Esophagus mucosa (tissue), 1 donor: ENCODE data around the gene TAL2. TPM values are rescaled to one million over a fixed set of nuclear protein-coding genes. Genes with fewer than 3 reads are reported as not detected.
"Not testable (repeated sequence)": the region's sequence is repeated elsewhere in the genome, so short reads cannot be mapped to it uniquely, and the experiment has no call there.

ENCODE experiments used
- ATAC-seq: fragments of 200-7000 bp; cut with Tn5 transposase; one replicate; pipeline ENCODE4 v1.9.1; 2020
- total RNA-seq: library from RNA; stranded (reverse); gene quantifications from one replicate; pipeline ENCODE4 v1.2.4, GENCODE V29; 2023
- donor health status: DM: yes; HTN: yes; CAD: no.

The TAL2 gene
- total RNA-seq, 1 donor from 2014 or later: not detected

DNA sequence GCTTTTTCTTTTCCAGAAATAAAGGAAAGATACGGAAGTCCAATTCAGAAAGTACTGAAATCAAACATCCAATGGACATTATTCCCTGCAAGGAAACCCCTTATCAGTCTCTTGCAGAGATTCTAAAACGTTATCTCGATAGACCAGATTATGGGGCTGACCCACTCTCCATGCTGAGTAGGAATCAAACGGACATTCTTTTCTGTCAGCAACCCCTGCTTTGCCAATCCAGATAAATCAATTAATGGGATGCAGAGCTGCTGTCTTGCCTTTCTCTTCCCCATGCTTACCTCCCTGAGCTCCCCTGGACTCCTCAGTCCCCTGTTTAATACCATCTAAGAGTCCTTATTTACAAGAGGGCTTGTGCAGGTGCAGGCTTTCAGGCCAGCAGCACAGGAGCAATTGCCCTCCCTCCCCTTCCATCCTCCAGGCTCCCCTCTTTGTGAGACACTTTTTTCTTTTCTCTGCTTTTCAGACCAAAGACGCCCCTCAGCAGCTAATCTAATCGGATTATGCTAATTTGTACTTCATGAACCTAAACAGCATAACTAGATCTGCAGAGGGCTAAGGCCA is 14.2 kb downstream of the TAL2 start:
- ATAC-seq: no peak

DNA sequence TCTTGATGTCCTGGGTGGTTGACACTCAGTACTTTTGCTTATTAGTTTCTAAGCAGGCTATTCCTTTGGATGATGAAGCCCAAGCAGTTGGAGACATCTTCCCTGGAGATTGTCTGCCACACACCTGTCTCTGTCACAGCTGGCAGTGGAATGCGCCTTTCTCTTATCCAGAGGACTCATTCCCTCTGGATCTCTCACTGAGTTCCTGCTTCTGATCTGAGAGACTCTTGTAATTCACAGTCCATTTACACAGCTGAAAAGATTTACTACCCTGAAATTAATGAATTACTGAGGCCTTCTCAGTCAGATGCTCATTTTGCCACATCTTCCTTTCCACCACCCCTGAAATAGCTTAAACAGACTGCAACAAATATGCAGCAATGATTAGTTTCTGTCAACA is 15.9 kb downstream of the TAL2 start:
- ATAC-seq: no peak

DNA sequence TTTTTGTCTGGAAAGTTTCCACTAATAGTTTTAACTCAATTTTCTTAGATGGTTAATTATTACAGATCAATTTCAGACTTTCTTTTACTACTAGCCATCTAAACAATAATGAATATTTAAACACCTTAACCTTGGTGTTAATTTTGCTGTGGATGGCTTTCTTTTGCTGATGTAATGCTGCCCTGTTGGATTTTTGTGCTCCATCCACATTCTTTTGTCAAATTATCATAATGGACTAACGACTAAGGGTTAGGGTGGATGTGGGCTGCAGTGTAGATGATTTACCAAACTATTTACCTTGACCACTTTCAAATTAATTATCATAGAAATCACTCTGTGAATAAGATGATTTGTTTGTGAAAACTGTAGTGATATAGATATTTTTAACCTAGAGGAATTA is 16.5 kb downstream of the TAL2 start:
- ATAC-seq: no peak

DNA sequence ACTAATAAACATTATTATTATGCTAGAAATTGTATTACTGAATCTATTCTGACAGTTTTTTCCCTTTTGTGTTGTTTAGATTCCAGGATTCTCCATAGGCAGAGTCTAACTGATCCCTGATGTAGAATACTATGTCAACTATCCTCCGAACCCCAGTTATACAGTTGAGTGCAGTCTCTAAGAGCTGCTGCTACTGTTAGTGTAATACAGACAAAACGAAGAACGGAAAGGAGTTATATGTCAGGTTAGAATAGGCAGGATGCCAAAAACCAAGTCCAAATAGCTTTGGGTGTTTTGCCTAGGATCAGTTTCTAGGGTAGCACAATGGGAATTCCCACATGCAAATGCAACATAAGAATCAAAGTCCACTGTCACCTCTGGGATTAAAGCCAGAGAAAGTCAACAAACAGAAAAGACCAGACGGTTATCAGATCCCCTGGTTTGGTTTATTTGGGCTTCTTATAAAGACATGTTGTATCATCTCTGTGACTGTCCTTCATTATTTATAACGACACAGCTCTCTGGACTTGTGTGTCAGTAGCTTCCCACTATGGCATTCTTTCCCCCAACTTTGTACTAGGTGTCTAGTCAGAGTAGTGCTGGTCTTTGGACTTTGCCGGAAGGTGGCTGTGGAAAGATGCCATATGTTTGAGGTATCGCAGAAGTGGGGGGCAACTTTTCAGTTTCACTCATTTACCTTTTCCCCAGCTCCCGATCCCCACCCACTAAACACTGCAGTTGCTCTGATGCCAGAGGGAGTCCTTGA is 17.2 kb downstream of the TAL2 start:
- no peak for ATAC-seq

DNA sequence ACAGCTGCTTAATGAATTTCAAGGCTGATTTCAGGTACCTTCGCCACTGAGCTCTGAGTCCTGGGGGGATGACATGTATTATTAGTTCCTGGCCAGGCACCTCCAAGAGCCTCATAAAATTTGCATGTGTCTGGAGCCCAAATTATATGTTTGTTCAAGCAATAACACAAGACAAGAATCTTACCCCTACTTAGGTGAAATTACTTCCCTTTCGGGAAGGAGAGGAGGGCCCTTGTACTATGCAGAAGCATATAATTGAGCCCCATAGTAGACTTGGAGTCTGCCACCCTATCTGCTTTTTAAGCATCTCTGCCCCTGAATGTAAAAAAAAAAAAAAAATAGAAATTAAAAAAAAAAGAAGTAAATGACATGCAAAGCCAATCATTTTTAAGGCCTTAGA is 19.1 kb downstream of the TAL2 start:
- ATAC-seq: no peak

DNA sequence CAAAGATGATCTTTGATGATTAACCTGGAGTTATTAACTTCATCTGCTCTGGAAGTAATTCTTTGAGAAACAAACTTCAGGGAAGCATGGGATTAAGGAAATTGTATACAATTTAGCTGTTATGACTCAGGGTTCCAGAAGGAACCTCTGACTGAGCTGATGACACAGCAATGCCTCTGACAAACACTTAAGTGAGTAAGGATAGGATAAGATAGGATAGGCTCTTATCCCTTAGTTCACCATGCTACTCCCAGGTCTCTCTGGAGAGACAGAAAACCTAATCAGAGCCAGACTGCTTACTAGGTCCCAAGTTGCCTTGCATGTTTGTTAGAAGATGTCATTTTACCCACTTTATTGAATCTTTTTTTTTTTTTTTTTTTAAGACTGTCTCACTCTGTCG is 19.5 kb downstream of the TAL2 start:
- peak; percentile 37 for ATAC-seq

DNA sequence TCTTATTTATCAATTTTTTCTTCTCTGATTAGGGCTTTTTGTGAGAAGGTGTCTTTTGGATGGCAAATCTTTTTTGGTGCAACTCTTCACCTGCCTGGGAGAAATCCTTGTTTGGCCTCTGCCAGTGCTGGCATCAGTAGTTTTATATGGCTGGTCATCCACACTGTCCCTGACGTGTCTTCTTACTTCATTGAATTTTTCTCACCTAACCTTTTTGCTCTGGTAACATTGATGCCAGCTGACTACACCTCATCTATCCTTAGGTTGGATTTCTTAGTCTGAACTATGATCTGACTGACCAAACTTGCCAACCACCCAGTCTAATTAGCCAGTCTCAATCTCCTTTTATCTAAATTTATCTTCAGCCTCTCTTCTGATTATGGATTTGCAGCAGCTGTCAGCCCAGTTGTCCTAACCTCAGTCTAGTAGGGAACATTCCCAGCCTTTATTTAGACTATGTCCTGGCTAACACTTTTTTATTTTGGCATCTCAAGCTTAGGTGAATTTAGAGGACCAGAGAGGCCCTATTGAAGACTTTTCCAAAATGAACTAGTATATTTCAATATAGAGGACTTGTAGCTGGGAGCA is 21.5 kb downstream of the TAL2 start:
- ATAC-seq: no peak

DNA sequence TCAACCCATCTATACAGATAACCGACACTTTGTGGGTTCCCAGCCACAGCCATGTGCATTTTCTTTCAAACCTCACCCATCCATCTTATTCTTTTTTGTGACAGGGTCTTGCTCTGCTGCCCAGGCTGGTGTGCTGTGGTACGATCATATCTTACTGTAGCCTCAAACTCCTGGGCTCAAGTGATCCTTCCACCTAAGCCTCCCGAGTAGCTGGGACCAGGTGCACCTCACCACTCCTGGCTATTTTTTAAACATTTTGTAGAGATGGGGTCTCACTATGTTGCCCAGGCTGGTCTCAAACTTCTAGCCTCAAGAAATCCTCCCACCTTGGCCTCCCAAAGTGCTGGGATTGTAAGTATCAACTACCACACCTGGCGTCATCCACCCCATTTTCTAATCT is 24.7 kb downstream of the TAL2 start:
- no peak for ATAC-seq

DNA sequence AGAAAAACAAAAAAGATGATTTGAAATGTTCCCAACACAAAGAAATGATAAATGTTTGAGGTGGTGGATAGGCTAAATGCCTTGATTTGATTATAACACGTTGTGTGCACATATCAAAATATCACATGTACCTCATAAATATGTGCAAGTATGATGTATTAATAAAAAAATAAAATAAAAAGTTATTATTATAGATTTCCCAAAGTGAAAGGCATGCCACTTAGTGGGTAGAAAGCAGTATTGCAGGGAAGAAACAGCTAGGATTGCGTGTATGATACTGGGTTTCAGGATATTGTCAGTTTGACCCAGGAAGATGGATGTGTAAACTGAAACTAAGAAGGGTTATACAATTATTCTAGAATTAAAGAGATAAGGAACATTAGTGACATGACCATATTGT is 28.5 kb downstream of the TAL2 start:
- ATAC-seq: no peak

DNA sequence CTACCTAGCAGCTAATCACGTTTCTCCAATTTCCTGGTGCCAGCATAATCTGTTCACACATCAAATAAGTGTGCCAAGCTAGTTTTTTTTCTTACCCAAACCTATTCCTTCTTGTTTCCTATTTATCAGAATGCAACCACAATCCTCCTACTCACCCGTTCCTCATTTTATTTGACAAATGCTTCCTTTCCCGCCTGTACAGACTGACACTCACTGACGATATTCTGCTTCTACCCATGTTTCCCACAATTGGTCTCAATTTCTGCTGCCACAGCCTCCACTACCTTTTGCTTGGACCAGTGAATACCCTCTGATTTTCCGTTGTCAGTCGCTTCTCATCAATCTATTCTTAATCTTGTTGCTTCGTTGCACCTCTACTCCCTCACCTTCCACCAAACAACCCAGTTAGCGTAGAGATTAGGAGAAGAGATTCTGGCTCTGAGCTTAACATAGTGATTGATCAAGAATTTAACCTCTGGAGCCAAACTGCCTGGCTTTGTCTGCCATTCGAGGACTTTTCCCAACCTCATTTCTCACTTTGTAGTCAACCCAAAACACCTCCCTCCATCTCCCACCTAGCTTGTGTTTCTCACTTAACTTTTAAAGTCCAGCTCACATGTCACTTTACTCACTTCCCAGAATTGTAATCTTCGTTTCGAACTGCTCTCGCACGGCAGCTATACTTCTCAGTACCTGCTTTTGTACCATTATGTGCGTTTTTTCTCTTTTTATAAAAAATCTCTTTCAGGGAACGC is 31.4 kb downstream of the TAL2 start:
- no peak for ATAC-seq

DNA sequence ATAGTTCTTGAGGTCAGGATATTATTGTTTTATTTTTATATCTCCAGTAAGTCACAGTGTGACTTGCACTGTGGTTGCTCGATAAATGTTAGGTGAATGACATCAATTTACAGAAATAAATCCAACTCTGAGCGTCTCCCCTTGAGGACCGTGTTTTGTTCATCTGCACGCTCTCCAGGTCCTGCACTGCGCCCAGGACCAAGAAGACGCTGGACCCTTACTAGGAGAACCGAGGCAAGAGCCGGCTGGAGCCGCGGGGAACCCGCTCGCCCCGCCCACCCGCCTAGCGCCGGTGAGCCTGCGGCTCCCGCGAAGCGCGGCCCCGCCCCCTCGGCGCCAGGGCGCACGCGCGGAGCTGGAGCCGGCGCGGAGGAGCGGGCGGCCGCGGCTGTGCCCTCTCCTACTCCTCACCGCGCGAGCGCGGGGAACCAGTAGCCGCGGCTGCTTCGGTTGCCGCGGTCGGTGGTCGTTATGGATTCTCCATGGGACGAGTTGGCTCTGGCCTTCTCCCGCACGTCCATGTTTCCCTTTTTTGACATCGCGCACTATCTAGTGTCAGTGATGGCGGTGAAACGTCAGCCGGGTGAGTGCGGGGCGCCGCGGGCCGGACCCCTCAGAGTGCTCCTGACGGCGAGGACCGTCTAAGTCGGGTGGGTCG is 32.1 kb downstream of the TAL2 start, which contains the start of gene TMEM38B:
Gene TMEM38B (plus strand): TSS at position 352 of the 658 bp plus-strand sequence. CDS start 120 bp downstream, at position 472.
- peak; percentile 96 for ATAC-seq

DNA sequence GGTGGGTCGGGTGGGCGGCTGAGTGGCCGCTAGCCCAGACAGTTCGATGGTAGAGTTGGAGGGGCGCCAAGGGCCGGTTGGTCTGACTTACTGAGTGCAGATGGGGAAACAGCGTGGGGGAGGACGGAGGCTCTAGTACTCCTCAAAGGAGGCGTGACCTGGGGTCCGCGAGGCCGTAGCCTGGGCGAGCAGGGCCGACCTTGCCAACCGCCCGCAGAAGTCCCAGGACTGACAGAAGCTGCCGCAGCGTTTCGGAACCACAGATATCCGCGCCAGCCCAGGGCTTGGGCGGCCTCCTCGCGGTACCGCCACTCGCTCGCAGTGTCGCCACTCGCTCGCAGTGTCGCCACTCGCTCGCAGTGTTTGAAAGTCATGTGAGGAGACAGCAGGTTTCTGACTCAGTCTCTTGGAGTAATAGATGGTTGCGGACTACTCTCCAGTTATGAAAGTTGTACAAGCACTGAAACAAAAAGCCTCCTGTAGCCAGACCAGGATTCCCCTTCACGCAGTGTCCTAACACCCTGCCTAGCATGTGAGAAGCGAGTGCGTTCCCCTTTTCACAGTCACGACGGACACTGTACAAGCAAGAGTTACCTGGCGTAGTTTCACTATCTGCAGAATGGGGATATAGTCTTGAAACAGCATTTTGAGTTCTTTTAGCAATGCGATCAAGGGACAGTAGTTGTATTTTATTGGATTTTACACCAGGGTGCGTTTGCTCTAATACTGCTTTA is 32.8 kb downstream of the TAL2 start:
- ATAC-seq: peak; percentile 71

DNA sequence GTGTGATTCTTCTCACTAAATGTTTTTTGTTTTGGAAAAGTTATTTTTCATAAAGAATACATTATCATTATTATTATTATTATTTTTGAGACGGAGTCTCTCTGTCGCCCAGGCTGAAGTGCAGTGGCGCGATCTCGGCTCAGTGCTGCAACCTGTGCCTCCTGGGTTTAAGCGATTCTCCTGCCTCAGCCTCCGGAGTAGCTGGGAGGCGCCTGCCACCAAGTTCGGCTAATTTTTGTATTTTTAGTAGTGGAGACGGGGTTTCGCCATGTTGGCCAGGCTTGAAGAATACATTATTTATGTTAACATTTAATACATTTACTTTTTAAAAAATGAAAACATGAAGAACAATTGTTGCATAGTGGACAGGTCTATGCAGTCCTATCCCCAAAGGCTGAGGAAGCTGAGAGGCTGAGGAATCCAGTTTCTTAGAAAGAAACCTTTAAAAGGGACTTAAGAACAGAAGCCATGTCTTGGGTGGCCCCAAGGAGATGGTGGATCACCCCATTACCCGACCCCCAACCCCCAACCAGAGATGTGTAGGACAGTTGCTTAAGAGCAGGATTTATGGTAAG is 34.0 kb downstream of the TAL2 start:
- no peak for ATAC-seq

DNA sequence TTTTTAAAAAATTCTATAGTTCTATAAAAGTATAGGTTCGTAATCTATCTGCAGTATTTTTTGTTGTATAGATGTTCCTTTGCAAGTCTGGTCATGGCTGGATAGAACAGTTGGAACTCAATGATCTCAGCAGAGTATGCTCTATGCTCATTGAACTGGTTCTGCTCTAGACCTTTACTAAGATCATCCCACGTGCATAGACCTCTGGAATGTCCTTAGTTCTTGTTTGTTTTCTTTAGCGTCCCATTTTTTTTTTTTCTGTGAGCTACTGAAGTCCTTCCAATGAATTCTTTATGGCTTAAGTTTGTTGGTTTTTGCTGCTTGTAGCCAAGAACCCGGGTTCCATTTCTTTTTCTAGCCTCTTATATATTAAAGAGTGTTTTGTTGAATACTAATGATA is 35.6 kb downstream of the TAL2 start:
- no peak for ATAC-seq

DNA sequence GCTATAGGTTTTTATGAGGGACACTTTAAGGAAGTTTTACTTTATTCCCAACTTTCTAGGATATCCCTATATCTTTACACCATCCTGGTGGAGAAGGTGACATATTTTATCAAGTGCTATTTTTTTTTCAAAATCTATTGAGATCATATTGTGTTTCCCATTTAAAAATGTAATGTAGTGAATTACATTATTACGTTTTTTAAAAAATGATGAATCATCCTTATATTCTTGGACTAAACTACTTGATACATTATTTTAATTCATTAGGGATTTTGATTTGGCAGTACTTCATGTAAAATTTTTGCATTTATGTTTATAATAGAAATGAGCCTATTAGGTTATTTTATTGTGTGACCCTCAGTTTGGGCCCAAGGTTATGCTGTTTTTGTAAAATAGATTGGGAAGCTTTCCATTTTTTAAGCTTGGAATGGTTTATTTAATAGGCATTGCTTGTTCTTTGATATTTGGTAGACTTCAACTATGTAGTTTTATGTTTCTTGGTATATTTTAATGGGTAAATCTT is 36.2 kb downstream of the TAL2 start:
- ATAC-seq: no peak

DNA sequence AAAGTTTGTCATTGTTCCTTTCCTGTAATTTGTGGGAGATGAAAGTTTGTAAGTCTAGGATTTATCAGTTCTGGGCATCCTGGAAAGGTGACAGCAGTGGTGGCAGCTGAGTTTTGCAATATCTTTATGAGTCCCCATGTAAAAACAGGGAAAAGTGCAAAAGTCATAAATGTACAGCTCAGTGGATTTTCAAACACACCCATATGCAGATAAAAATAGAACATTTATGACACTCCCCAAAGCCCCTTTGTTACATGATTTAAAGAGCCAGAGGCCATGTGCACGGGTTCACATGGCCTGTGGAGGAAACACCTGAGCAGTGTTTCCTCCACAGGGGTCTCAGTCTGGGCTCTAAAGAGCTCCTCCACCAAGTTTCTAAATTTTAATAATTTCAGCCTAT is 38.4 kb downstream of the TAL2 start:
- ATAC-seq: no peak

DNA sequence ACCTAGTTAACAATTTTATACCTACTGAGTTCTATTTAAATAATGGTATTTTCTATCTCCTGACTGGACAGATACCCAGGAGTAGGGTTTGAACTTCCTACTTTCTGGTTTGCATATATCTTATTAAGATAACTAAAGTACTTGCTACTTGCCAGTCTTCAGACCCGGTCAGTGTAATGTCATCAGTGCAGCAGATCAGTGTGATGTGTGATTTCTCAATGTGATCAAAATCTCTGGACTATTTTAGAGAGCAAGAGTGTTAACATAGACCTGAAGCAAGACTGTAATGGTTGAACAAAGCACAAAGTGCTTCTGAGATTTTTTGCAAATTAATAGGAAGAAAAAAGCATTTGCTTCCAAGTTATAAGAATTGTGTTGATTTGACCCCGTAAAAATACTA is 38.9 kb downstream of the TAL2 start:
- ATAC-seq: no peak

DNA sequence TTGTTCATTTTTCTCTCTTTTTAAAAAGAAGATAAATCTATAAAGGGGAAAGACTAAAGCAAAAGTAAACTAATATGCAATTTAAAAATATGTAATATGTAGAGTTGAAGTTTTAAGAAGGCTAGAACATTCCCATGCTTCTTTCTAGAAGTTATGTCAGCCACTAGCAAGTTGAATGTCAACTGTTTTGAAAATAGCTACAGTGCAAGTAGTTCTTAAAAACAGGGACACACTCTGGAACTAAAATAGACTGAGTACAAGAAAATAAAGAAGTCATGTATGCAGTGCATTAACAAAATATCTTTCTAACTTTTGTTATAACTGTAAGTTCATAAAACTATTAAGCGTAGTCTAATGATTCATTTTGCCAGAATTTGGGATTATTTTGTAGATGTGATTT is 40.0 kb downstream of the TAL2 start:
- ATAC-seq: no peak

DNA sequence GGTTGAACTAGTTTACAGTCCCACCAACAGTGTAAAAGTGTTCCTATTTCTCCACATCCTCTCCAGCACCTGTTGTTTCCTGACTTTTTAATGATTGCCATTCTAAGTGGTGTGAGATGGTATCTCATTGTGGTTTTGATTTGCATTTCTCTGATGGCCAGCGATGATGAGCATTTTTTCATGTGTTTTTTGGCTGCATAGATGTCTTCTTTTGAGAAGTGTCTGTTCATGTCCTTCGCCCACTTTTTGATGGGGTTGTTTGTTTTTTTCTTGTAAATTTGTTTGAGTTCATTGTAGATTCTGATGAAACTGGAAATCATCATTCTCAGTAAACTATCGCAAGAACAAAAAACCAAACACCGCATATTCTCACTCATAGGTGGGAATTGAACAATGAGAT is 41.4 kb downstream of the TAL2 start:
- ATAC-seq: not testable (repeated sequence)

DNA sequence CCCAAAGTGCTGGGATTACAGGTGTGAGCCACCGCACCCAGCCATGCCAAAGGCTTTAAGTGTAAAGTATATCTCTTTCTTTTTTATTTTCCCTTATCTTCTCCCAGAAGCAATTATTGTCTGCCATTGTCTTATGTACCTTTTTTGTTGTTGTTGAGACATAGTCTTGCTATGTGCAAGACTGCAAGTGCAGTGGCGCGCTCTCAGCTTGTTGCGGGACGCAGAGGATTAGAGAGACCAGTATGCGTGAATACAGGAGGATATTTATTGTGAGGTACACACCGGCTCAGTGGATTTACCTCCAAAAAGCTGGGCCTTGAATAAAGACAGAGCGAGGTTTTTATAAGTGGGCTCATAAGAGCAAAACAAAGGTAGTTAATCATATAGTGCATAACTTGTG is 43.9 kb downstream of the TAL2 start:
- no peak for ATAC-seq

DNA sequence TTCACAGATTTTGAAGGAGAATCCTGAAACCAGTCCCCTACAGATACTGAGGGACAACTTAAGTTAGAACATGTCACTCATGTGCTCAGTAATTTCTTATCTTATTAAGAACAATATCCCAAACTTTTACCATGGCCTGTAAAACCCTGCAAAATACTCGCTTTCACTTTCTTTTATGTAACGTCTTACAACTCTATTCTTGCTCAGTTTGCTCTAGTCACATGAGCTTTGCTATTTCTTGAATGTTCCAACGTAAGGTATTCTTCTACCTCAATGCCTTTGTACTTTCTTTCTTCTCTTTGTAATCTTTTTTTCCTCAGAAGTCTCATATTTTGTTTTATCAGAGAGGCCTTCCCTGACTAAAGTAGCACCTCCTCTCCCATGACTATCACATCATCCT is 46.1 kb downstream of the TAL2 start:
- no peak for ATAC-seq

DNA sequence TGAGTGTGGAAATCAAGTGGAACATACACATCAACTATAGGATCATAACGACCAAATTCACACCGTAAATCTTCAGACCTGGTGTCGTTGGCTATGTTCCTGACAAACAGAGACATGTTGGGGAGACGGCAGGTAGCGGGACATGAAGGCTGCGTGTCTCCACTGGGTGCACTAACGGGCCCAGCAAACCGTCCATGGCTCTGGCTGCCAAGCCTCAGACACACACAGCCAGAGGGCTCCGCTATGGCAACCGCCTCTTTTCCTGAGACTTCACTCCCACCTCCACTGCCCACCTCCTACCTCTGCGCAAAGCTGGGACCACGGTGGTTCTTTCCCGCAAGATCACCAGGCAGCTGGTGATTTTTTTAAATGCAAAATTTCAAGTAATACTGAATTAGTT is 48.4 kb downstream of the TAL2 start:
- ATAC-seq: no peak
